Panc1 (cell line): Measurements from ENCODE around the gene HAL. TPM values are rescaled to one million over a fixed set of nuclear protein-coding genes. Genes with fewer than 3 reads are reported as not detected.

Experiments used
- ATAC-seq: fragments of 200-7000 bp; cut with Tn5 transposase; 2 replicates; pipeline ENCODE4 v1.9.1; 2020; ENCODE audit warnings: mild to moderate bottlenecking, moderate library complexity
- BruUV-seq: library from RNA; stranded (reverse); fragments of 400-500 nt; replicated peaks from 2 replicates; lab custom pipeline; 2021; lab: Mats Ljungman, UMichigan
- CTCF ChIA-PET: fragments of 300-600 bp; sonication (Branson Sonifier 250); formaldehyde crosslinking; loops from one replicate; lab custom pipeline; 2022; ENCODE audit warnings: antibody characterized with exemption; lab: Charles Lee
- POLR2A ChIA-PET: fragments of 300-600 bp; sonication (Branson Sonifier 250); formaldehyde crosslinking; loops from one replicate; lab custom pipeline; 2022; ENCODE audit warnings: antibody characterized with exemption; lab: Charles Lee
- DNase-seq: peaks from one replicate; pipeline ENCODE4 v3.0.0-alpha.2; 2010; ENCODE audit warnings: low read depth, low spot score
- H3K27ac ChIP-seq: 2 replicates; pipeline ENCODE4 v1.5.1; 2011; ENCODE audit warnings: mild to moderate bottlenecking, low read length, inconsistent platforms
- H3K27me3 ChIP-seq: fragments of 200-500 bp; sonication (Bioruptor generic); 2 replicates; pipeline ENCODE4 v1.6.0; 2014; ENCODE audit warnings: low read length, inconsistent platforms; ENCODE audit not compliant: control insufficient read depth, insufficient read depth
- H3K36me3 ChIP-seq: fragments of 200-500 bp; sonication (Bioruptor generic); 2 replicates; pipeline ENCODE4 v1.5.1; 2014; ENCODE audit warnings: inconsistent platforms, mild to moderate bottlenecking, low read length, moderate library complexity; ENCODE audit not compliant: control insufficient read depth, insufficient read depth
- H3K4me1 ChIP-seq: 2 replicates; pipeline ENCODE4 v1.5.1; 2011; ENCODE audit warnings: inconsistent platforms, mild to moderate bottlenecking, low read length, moderate library complexity; ENCODE audit not compliant: control insufficient read depth, insufficient read depth
- H3K4me3 ChIP-seq, 2 experiments: 2 replicates each; pipeline ENCODE4 v1.5.1; 2011 to 2012; ENCODE audit warnings: low read depth in 2 of 2, low read length in 2 of 2, mild to moderate bottlenecking in 2 of 2, inconsistent platforms in 1 of 2, moderate library complexity in 1 of 2
- H3K9me3 ChIP-seq: fragments of 200-500 bp; sonication (Bioruptor generic); 2 replicates; pipeline ENCODE4 v1.5.1; 2014; ENCODE audit warnings: low read depth, mild to moderate bottlenecking, inconsistent platforms, low read length, moderate library complexity; ENCODE audit not compliant: control insufficient read depth, insufficient read depth
- POLR2AphosphoS5 ChIP-seq: IDR thresholded peaks from 2 replicates; pipeline ENCODE4 v1.6.1; 2012; ENCODE audit warnings: mild to moderate bottlenecking, low read depth, low read length, moderate library complexity
- SIN3A ChIP-seq: IDR thresholded peaks from 2 replicates; pipeline ENCODE4 v1.6.1; 2012; ENCODE audit warnings: low read depth, mild to moderate bottlenecking, low read length, moderate library complexity, borderline replicate concordance; ENCODE audit not compliant: insufficient read depth
- TCF7L2 ChIP-seq: IDR thresholded peaks from 2 replicates; pipeline ENCODE4 v1.6.1; 2011; ENCODE audit warnings: mild to moderate bottlenecking, low read depth, low read length, inconsistent platforms
- in situ Hi-C: cut with HindIII; loops from 2 replicates; pipeline ENCODE4 v1.10.0; 2016; ENCODE audit warnings: low sequenced_read_pairs, low pct_unique_long_range_greater_than_20kb
- intact Hi-C: fragments of 100-400 bp; cut with micrococcal nuclease; formaldehyde crosslinking; loops from one replicate; pipeline ENCODE4 v1.10.0; 2022; ENCODE audit not compliant: unreplicated experiment
- total RNA-seq: library from RNA; stranded (reverse); gene quantifications from one replicate; pipeline ENCODE4 v1.2.1, GENCODE V29; 2021; ENCODE audit not compliant: unreplicated experiment
- TF ChIP-seq, protein P1 (sequence below): fragments of 450-650 bp; IDR thresholded peaks from 2 replicates; pipeline ENCODE4 v1.5.1; 2017; ENCODE audit warnings: mild to moderate bottlenecking
- TF ChIP-seq, protein P2 (sequence below), 2 experiments: IDR thresholded peaks; 2 replicates each; pipeline ENCODE4 v1.6.1; 2011 to 2012; ENCODE audit warnings: low read depth in 2 of 2, control low read depth in 1 of 2, low read length in 1 of 2, mild to moderate bottlenecking in 1 of 2, moderate library complexity in 1 of 2; ENCODE audit not compliant: insufficient read depth in 1 of 2

The HAL gene
- total RNA-seq, 1 experiment from 2014 or later: 0.08 TPM

DNA sequence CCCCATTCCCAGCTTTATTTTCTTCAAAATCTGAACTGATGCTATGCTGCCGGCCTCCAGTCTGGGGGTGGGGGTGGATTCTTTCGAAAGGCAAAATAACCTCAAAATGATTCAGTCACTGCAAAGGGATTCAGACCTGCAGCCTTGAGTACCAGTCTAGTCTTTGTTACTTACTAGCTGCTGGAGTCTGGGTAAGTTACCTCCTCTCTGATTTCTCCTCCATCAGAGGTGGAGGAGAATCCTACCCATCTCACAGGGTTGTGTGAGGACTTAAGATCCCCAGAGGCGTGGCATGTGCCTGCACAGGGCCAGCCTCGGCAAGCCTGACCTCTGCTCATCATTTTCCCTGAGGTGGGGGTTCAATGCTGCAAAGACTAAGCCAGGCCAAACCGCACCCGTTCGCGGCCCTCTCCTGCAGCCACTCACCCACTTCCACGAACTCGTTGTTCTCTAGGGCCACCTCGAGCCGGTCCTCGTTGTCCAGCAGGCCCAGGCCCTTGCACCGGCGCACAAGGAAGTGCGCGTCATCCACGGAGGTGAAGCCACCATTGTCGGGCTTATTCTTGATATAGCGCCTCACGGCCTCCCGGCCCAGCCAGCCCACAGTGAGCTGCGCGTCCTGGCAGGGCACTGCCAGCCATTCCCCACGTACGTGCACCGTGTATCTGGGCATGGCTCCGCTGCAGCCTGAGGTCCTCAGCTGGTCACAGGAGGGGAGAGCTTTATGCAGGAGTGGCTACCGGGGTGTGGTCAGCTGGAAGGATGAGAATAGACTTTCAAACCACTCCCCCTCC is 709 bp downstream of the HAL start:
- intact Hi-C loops (loop anchor here (5.0 kb wide), 1 partner anchor 78 kb away; no protein-coding TSS in a partner anchor), in situ Hi-C loops (no loop called here)
- no peak overlapping the region for H3K4me3 ChIP-seq
- ATAC-seq (no peak), DNase-seq (no peak)
- H3K36me3 ChIP-seq: no peaks in the 10 kb centered on the region
- H3K27ac ChIP-seq: no peak overlapping the region
- no TSS peak for BruUV-seq
- peaks cover 2% of the 10 kb centered on the region; the same call in 1 of the 2 replicates for H3K27me3 ChIP-seq
- no peaks in the 10 kb centered on the region for H3K4me1 ChIP-seq
- POLR2A ChIA-PET: interaction anchor here (0.6 kb wide), 1 partner anchor 337 kb away, joined by 6 read pairs; no protein-coding TSS in a partner anchor
- H3K9me3 ChIP-seq: no peaks in the 10 kb centered on the region
- TF ChIP-seq, protein P1, sequence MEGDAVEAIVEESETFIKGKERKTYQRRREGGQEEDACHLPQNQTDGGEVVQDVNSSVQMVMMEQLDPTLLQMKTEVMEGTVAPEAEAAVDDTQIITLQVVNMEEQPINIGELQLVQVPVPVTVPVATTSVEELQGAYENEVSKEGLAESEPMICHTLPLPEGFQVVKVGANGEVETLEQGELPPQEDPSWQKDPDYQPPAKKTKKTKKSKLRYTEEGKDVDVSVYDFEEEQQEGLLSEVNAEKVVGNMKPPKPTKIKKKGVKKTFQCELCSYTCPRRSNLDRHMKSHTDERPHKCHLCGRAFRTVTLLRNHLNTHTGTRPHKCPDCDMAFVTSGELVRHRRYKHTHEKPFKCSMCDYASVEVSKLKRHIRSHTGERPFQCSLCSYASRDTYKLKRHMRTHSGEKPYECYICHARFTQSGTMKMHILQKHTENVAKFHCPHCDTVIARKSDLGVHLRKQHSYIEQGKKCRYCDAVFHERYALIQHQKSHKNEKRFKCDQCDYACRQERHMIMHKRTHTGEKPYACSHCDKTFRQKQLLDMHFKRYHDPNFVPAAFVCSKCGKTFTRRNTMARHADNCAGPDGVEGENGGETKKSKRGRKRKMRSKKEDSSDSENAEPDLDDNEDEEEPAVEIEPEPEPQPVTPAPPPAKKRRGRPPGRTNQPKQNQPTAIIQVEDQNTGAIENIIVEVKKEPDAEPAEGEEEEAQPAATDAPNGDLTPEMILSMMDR: no peak
- TF ChIP-seq, protein P2, sequence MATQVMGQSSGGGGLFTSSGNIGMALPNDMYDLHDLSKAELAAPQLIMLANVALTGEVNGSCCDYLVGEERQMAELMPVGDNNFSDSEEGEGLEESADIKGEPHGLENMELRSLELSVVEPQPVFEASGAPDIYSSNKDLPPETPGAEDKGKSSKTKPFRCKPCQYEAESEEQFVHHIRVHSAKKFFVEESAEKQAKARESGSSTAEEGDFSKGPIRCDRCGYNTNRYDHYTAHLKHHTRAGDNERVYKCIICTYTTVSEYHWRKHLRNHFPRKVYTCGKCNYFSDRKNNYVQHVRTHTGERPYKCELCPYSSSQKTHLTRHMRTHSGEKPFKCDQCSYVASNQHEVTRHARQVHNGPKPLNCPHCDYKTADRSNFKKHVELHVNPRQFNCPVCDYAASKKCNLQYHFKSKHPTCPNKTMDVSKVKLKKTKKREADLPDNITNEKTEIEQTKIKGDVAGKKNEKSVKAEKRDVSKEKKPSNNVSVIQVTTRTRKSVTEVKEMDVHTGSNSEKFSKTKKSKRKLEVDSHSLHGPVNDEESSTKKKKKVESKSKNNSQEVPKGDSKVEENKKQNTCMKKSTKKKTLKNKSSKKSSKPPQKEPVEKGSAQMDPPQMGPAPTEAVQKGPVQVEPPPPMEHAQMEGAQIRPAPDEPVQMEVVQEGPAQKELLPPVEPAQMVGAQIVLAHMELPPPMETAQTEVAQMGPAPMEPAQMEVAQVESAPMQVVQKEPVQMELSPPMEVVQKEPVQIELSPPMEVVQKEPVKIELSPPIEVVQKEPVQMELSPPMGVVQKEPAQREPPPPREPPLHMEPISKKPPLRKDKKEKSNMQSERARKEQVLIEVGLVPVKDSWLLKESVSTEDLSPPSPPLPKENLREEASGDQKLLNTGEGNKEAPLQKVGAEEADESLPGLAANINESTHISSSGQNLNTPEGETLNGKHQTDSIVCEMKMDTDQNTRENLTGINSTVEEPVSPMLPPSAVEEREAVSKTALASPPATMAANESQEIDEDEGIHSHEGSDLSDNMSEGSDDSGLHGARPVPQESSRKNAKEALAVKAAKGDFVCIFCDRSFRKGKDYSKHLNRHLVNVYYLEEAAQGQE (IDR thresholded peaks at IDR 0.05; ENCODE audit: insufficient read depth in 1 of 2, low read depth in 2 of 2, low read length in 1 of 2): no peak
- TF ChIP-seq SIN3A (no peak), TCF7L2 (no peak), POLR2AphosphoS5 (no peak)
- CTCF ChIA-PET: interaction anchor here (0.6 to 0.8 kb wide), 2 partner anchors 521 to 914 kb away, joined by 6 to 10 read pairs; no protein-coding TSS in a partner anchor

DNA sequence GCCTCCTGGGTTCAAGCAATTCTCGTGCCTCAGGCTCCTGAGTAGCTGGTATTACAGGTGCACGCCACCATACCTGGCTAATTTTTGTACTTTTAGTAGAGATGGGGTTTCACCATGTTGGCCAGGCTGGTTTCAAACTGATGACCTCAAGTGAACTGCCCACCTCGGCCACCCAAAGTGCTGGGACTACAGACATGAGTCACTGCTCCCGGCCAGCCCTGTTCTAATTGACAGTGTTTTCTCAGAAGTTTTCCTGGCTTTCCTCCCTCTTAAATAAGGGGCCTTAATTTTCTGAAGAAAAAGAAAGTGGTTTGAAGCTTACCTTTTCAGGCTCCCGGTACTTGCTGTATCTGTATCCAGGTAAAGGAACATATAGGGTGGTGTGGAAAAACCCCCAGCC is 1.7 kb downstream of the HAL start:
- intact Hi-C loops: no loop called here
- no peaks in the 10 kb centered on the region for H3K36me3 ChIP-seq
- no peak overlapping the region for H3K27ac ChIP-seq
- in situ Hi-C loops: no loop called here
- no peak for DNase-seq
- CTCF ChIA-PET: interaction anchor here (0.6 kb wide), 1 partner anchor 913 kb away, joined by 10 read pairs; no protein-coding TSS in a partner anchor
- ATAC-seq: no peak
- TF ChIP-seq POLR2AphosphoS5 (no peak), SIN3A (no peak), TCF7L2 (no peak)
- TF ChIP-seq, protein P2 (IDR thresholded peaks at IDR 0.05; ENCODE audit: insufficient read depth in 1 of 2, low read depth in 2 of 2, low read length in 1 of 2): no peak
- TF ChIP-seq, protein P1: no peak
- H3K9me3 ChIP-seq: no peaks in the 10 kb centered on the region
- no TSS peak for BruUV-seq
- H3K4me3 ChIP-seq: no peak overlapping the region
- POLR2A ChIA-PET: interaction anchor here (0.6 kb wide), 1 partner anchor 336 kb away, joined by 6 read pairs; no protein-coding TSS in a partner anchor
- peaks cover 10% of the 10 kb centered on the region for H3K27me3 ChIP-seq
- H3K4me1 ChIP-seq: no peaks in the 10 kb centered on the region
